ENCODE measurements around the gene TRIM29.

DNA sequence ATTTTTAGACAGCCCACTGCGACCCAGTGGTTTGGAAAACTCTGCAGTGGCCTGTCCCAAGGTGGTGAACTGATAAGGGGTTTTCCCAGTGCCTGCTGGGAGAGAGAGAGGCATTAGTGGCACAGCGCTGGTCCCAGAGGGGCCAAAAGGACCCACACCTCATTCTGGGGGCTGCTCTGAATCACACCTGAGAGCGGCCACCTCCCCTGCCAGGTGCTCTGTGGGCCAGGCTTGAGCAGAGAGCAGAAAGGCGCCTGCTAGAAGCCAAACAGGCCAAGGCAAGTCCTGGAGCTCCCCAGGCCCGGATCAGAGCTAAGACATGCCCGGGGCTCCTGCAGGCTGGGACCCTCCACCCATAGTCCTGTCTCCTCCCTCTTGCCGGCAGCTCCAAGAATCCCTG, 20.9 kb downstream of the TRIM29 start:
- no peak for TF ChIP-seq POLR2A (IDR thresholded peaks at IDR 0.05)
- TF ChIP-seq, protein P1, sequence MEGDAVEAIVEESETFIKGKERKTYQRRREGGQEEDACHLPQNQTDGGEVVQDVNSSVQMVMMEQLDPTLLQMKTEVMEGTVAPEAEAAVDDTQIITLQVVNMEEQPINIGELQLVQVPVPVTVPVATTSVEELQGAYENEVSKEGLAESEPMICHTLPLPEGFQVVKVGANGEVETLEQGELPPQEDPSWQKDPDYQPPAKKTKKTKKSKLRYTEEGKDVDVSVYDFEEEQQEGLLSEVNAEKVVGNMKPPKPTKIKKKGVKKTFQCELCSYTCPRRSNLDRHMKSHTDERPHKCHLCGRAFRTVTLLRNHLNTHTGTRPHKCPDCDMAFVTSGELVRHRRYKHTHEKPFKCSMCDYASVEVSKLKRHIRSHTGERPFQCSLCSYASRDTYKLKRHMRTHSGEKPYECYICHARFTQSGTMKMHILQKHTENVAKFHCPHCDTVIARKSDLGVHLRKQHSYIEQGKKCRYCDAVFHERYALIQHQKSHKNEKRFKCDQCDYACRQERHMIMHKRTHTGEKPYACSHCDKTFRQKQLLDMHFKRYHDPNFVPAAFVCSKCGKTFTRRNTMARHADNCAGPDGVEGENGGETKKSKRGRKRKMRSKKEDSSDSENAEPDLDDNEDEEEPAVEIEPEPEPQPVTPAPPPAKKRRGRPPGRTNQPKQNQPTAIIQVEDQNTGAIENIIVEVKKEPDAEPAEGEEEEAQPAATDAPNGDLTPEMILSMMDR (IDR thresholded peaks at IDR 0.05): no peak
